SU-DHL-6 (cell line): ENCODE results near the gene DMGDH.

Experiments used
- H2AFZ ChIP-seq: fragments of 200-600 bp; sonication (generic); 2 replicates; pipeline ENCODE4 v1.6.1; 2014; ENCODE audit warnings: low read depth, mild to moderate bottlenecking, moderate library complexity, mixed read lengths, antibody characterized with exemption, low read length; ENCODE audit not compliant: severe bottlenecking
- H3F3A ChIP-seq: fragments of 200-600 bp; shearing (Covaris generic); 2 replicates; pipeline ENCODE4 v1.6.0; 2016; ENCODE audit warnings: antibody characterized with exemption, mild to moderate bottlenecking; ENCODE audit not compliant: insufficient read depth
- H3K27ac ChIP-seq: fragments of 200-600 bp; sonication (generic); 2 replicates; pipeline ENCODE4 v1.5.1; 2016; ENCODE audit warnings: low read depth, mild to moderate bottlenecking, low read length, moderate library complexity, mixed read lengths
- H3K27me3 ChIP-seq: fragments of 200-600 bp; sonication (generic), shearing (Covaris generic); 2 replicates; pipeline ENCODE4 v1.6.0; 2014; ENCODE audit warnings: mild to moderate bottlenecking, low read length
- H3K36me3 ChIP-seq: fragments of 200-600 bp; sonication (generic); 2 replicates; pipeline ENCODE4 v1.6.1; 2014; ENCODE audit warnings: mild to moderate bottlenecking, low read length, mixed read lengths
- H3K4me2 ChIP-seq: fragments of 300-600, 200-600 bp; shearing (Covaris generic), sonication (generic); 2 replicates; pipeline ENCODE4 v1.6.0; 2014; ENCODE audit warnings: low read length, low read depth, mild to moderate bottlenecking; ENCODE audit not compliant: poor library complexity, severe bottlenecking
- H3K4me3 ChIP-seq: fragments of 200-600 bp; sonication (generic); 2 replicates; pipeline ENCODE4 v1.5.1; 2014; ENCODE audit warnings: antibody characterized with exemption, low read length, mild to moderate bottlenecking, mixed read lengths; ENCODE audit not compliant: insufficient read depth, poor library complexity, severe bottlenecking
- H3K79me2 ChIP-seq: fragments of 200-600 bp; sonication (generic); 2 replicates; pipeline ENCODE4 v1.6.1; 2014; ENCODE audit warnings: mild to moderate bottlenecking, low read length, moderate library complexity; ENCODE audit not compliant: insufficient read depth
- H3K9ac ChIP-seq: fragments of 200-600 bp; sonication (generic); 2 replicates; pipeline ENCODE4 v1.7.0; 2014; ENCODE audit warnings: mild to moderate bottlenecking, low read length
- H3K9me2 ChIP-seq: fragments of 200-600 bp; sonication (generic); replicated peaks from 2 replicates; pipeline ENCODE4 v1.6.1; 2014; ENCODE audit warnings: low read length; ENCODE audit not compliant: insufficient read depth
- H3K9me3 ChIP-seq: fragments of 200-600 bp; sonication (generic); 2 replicates; pipeline ENCODE4 v1.6.1; 2014; ENCODE audit warnings: low read length, mixed read lengths; ENCODE audit not compliant: insufficient read depth
- H4K20me1 ChIP-seq: fragments of 200-600 bp; sonication (generic); 2 replicates; pipeline ENCODE4 v1.6.1; 2014; ENCODE audit warnings: low read depth, mild to moderate bottlenecking, antibody characterized with exemption, low read length, moderate library complexity, mixed read lengths
- EZH2phosphoT487 ChIP-seq: fragments of 200-600 bp; sonication (generic), shearing (Covaris generic); conservative IDR thresholded peaks from 2 replicates; pipeline ENCODE4 v1.6.1; 2018; ENCODE audit warnings: mild to moderate bottlenecking, antibody characterized with exemption, low read length, moderate library complexity, mixed read lengths
- TF ChIP-seq, protein P1 (sequence below): fragments of 200-600 bp; sonication (generic); IDR thresholded peaks from one replicate; pipeline ENCODE4 v1.5.1; 2017; ENCODE audit warnings: antibody characterized with exemption, mild to moderate bottlenecking, low read length, moderate library complexity; ENCODE audit not compliant: insufficient read depth, poor library complexity, severe bottlenecking

DMGDH gene

GRCh38 chr5:79111387-79111959 is 42.0 kb upstream of the DMGDH start, which contains the start of gene BHMT:
Gene BHMT, plus strand, starts transcription at chr5:79111809. Its CDS starts 77 bp downstream, at chr5:79111886.
- TF ChIP-seq EZH2phosphoT487 = no peak
- TF ChIP-seq, protein P1, sequence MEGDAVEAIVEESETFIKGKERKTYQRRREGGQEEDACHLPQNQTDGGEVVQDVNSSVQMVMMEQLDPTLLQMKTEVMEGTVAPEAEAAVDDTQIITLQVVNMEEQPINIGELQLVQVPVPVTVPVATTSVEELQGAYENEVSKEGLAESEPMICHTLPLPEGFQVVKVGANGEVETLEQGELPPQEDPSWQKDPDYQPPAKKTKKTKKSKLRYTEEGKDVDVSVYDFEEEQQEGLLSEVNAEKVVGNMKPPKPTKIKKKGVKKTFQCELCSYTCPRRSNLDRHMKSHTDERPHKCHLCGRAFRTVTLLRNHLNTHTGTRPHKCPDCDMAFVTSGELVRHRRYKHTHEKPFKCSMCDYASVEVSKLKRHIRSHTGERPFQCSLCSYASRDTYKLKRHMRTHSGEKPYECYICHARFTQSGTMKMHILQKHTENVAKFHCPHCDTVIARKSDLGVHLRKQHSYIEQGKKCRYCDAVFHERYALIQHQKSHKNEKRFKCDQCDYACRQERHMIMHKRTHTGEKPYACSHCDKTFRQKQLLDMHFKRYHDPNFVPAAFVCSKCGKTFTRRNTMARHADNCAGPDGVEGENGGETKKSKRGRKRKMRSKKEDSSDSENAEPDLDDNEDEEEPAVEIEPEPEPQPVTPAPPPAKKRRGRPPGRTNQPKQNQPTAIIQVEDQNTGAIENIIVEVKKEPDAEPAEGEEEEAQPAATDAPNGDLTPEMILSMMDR = no peak
- Histone ChIP-seq H3K27me3 (no peaks in the 10 kb centered on the region), H4K20me1 (no peaks in the 10 kb centered on the region), H3K36me3 (no peaks in the 10 kb centered on the region), H2AFZ (no peak within 1 kb of the TSS), H3K79me2 (no peaks in the 10 kb centered on the region), H3K4me3 (no peak within 1 kb of the TSS), H3K9ac (no peak within 1 kb of the TSS), H3K9me3 (no peaks in the 10 kb centered on the region), H3K9me2 (no peaks in the 10 kb centered on the region), H3K27ac (no peak within 1 kb of the TSS), H3F3A (no peaks in the 10 kb centered on the region), H3K4me2 (no peak within 1 kb of the TSS)

DNA sequence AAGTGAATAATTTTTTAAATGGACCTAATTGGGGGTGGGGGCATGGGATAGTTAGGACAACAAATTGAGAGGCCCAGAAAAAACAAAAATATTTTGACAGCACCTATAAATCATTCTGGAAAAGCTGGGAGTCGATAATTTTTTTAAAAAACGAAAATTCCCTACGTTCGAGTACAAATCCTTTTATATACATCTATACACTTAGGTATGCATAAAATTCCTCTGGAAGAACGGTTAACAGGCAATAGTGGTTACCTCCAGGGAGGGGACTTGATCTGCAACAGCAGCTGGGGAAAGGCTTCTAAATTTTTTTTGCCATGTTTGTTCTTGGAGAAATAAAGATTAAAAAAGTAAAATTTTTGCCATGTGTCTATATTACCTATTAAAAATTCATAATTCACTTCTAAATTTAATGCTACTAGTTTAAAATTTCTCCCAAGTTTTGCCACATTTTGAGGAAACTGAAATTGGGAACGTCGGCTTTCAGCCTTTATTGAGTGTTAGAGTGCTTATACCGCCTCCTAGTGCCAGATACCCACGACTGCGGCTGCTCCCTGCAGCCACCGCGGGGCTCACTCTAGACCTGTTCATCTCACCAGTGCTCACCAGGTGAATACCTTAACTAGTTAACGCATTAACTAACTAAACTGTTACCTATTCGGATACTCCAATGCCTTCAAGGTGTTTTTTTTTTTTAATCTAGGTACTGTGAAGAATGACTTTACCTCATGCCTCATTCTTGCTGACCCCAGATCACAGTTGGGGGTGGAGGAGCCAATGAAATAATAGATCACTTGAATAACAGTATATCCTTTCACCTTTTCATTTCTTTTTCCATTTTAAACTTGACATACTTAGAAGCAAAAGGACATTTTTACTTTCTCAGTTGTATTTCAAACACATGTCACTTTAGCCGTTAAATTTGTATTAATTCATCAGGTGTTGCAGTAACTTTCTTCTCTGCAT is 40.3 kb upstream of the DMGDH start:
- Histone ChIP-seq H4K20me1 (no peaks in the 10 kb centered on the region), H3K27ac (no peak overlapping the region), H3K9ac (no peak overlapping the region), H3K4me3 (no peak overlapping the region), H3K4me2 (no peak overlapping the region), H3F3A (no peaks in the 10 kb centered on the region), H3K9me2 (no peaks in the 10 kb centered on the region), H3K79me2 (no peaks in the 10 kb centered on the region), H3K27me3 (no peaks in the 10 kb centered on the region), H3K9me3 (no peaks in the 10 kb centered on the region), H2AFZ (no peak overlapping the region), H3K36me3 (no peaks in the 10 kb centered on the region)
- TF ChIP-seq, protein P1 = peak; percentile 59
- no peak for TF ChIP-seq EZH2phosphoT487

DNA sequence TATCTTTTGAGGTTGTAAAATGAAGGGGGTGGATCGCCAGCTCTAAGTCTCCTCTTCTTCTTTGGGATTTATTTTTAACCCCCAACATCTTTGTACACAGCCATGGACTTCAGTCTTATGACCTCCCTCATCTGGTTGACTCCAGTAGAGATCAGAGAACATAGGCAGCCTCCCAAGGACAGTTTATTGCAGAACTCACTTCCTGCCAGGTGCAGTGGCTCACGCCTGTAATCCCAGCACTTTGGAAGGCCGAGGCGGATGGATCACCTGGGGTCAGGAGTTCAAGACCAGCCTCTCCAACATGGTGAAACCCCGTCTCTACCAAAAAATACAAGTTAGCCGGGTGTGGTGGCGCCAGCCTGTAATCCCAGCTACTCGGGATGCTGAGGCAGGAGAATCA is 39.3 kb upstream of the DMGDH start:
- Histone ChIP-seq H3K27ac (no peak overlapping the region), H3K4me2 (no peak overlapping the region), H3K36me3 (no peaks in the 10 kb centered on the region), H4K20me1 (no peaks in the 10 kb centered on the region), H3K4me3 (no peak overlapping the region), H3F3A (no peaks in the 10 kb centered on the region), H3K9me3 (no peaks in the 10 kb centered on the region), H3K79me2 (no peaks in the 10 kb centered on the region), H3K27me3 (no peaks in the 10 kb centered on the region), H3K9me2 (no peaks in the 10 kb centered on the region), H3K9ac (no peak overlapping the region), H2AFZ (no peak overlapping the region)
- TF ChIP-seq, protein P1 = no peak
- no peak for TF ChIP-seq EZH2phosphoT487
